Measurements from ENCODE around the gene MGAT5B. TPM values are rescaled to one million over a fixed set of nuclear protein-coding genes. Genes with fewer than 3 reads are reported as not detected.

MGAT5B gene
- total and polyA plus RNA-seq, 7 donors: 0.16 to 0.83 (median 0.51) TPM; not detected in 2

- TF ChIP-seq POLR2A (IDR thresholded peaks at IDR 0.05) (no peak), CTCF (IDR thresholded peaks at IDR 0.05) (no peak)
- no peak for DNase-seq
- Histone ChIP-seq H3K27me3 (peaks cover 0 to 13% (median 2%) of the 10 kb centered on the region in 3 donors), H3K27ac (no peak overlapping the region), H3K36me3 (no peaks in the 10 kb centered on the region), H3K4me3 (no peak overlapping the region), H3K9me3 (no peaks in the 10 kb centered on the region), H3K4me1 (no peaks in the 10 kb centered on the region)
- 79 to 88% methylated on average over 13 of the region's 13 CpGs for WGBS, 2 donors
- intact Hi-C loops (cut with DNase I): no loop called here
Observed at GRCh38 chr17:76904116-76904515, 35.9 kb downstream of the MGAT5B start.

- H3K4me3 ChIP-seq: no peak overlapping the region
- 89 to 95% methylated on average over 8 of the region's 8 CpGs for WGBS, 2 donors
- no peak overlapping the region for H3K27ac ChIP-seq
- H3K4me1 ChIP-seq: no peaks in the 10 kb centered on the region
- H3K27me3 ChIP-seq: peaks cover 0 to 11% (median 5%) of the 10 kb centered on the region in 3 donors
- no peak for DNase-seq
- intact Hi-C loops (cut with DNase I): no loop called here
- TF ChIP-seq EP300 (IDR thresholded peaks at IDR 0.05) (no peak), CTCF (IDR thresholded peaks at IDR 0.05) (no peak), POLR2A (IDR thresholded peaks at IDR 0.05) (no peak), POLR2AphosphoS5 (IDR thresholded peaks at IDR 0.05) (no peak)
- H3K9me3 ChIP-seq: no peaks in the 10 kb centered on the region
- no peaks in the 10 kb centered on the region for H3K36me3 ChIP-seq
Observed at GRCh38 chr17:76905036-76905435, 36.8 kb downstream of the MGAT5B start.

GRCh38 chr17:76905836-76906235, 37.6 kb downstream of the MGAT5B start:
- H3K27me3 ChIP-seq: peaks cover 0 to 12% (median 5%) of the 10 kb centered on the region in 3 donors
- no peaks in the 10 kb centered on the region for H3K36me3 ChIP-seq
- H3K9me3 ChIP-seq: no peaks in the 10 kb centered on the region
- DNase-seq: no peak
- no peak overlapping the region for H3K27ac ChIP-seq
- H3K4me3 ChIP-seq: no peak overlapping the region
- no peak for TF ChIP-seq CTCF (IDR thresholded peaks at IDR 0.05)
- TF ChIP-seq POLR2AphosphoS5 (IDR thresholded peaks at IDR 0.05): no peak
- no peak for TF ChIP-seq POLR2A (IDR thresholded peaks at IDR 0.05)
- no peak for TF ChIP-seq EP300 (IDR thresholded peaks at IDR 0.05)
- no peaks in the 10 kb centered on the region for H3K4me1 ChIP-seq
- intact Hi-C loops (cut with DNase I): no loop called here
- 64 to 73% methylated on average over 17 of the region's 17 CpGs for WGBS, 2 donors

GRCh38 chr17:76906463-76906862, 38.3 kb downstream of the MGAT5B start:
- no peaks in the 10 kb centered on the region for H3K9me3 ChIP-seq
- H3K4me3 ChIP-seq: no peak overlapping the region
- DNase-seq: no peak
- no peaks in the 10 kb centered on the region for H3K36me3 ChIP-seq
- H3K4me1 ChIP-seq: no peaks in the 10 kb centered on the region
- intact Hi-C loops (cut with DNase I): no loop called here
- TF ChIP-seq CTCF (IDR thresholded peaks at IDR 0.05): no peak
- no peak for TF ChIP-seq POLR2AphosphoS5 (IDR thresholded peaks at IDR 0.05)
- no peak for TF ChIP-seq POLR2A (IDR thresholded peaks at IDR 0.05)
- TF ChIP-seq EP300 (IDR thresholded peaks at IDR 0.05): no peak
- H3K27me3 ChIP-seq: peaks cover 0 to 14% (median 5%) of the 10 kb centered on the region in 3 donors
- 48 to 59% methylated on average over 6 of the region's 6 CpGs for WGBS, 2 donors
- H3K27ac ChIP-seq: no peak overlapping the region

- WGBS, 2 donors: 90 to 92% methylated on average over 3 of the region's 3 CpGs
- DNase-seq: no peak
- no peak for TF ChIP-seq POLR2AphosphoS5 (IDR thresholded peaks at IDR 0.05)
- no peak for TF ChIP-seq POLR2A (IDR thresholded peaks at IDR 0.05)
- no peak for TF ChIP-seq CTCF (IDR thresholded peaks at IDR 0.05)
- TF ChIP-seq EP300 (IDR thresholded peaks at IDR 0.05): no peak
- H3K36me3 ChIP-seq: no peaks in the 10 kb centered on the region
- intact Hi-C loops (cut with DNase I): no loop called here
- H3K9me3 ChIP-seq: no peaks in the 10 kb centered on the region
- no peak overlapping the region for H3K27ac ChIP-seq
- peaks cover 0 to 14% (median 5%) of the 10 kb centered on the region in 3 donors for H3K27me3 ChIP-seq
- no peak overlapping the region for H3K4me3 ChIP-seq
- no peaks in the 10 kb centered on the region for H3K4me1 ChIP-seq
Observed at GRCh38 chr17:76907352-76907751, 39.1 kb downstream of the MGAT5B start.

Measured in sigmoid colon (tissue), 7 donors.